Measurements from ENCODE around the gene CPA1.

Gene CPA1

GRCh38 chr7:130344271-130344866, 35.9 kb upstream of the CPA1 start, which contains the start of gene CPA5:
TSS of gene CPA5 (plus strand) at chr7:130344816. CDS start at chr7:130346486, 1,670 bp downstream.
- TF ChIP-seq FOXM1 (IDR thresholded peaks at IDR 0.05; ENCODE audit: borderline replicate concordance, low read depth) (no peak), USF1 (IDR thresholded peaks at IDR 0.05) (no peak), TCF12 (IDR thresholded peaks at IDR 0.05; ENCODE audit: low read depth) (no peak), YY1 (IDR thresholded peaks at IDR 0.05; ENCODE audit: low read depth) (no peak), TEAD4 (IDR thresholded peaks at IDR 0.05) (no peak), EP300 (IDR thresholded peaks at IDR 0.05; ENCODE audit: borderline replicate concordance) (no peak), RAD21 (IDR thresholded peaks at IDR 0.05; ENCODE audit: low read depth) (no peak)

GRCh38 chr7:130345136-130345535, 35.2 kb upstream of the CPA1 start:
- no peak for TF ChIP-seq TAF1 (IDR thresholded peaks at IDR 0.05; ENCODE audit: low read depth)
- TF ChIP-seq YY1 (IDR thresholded peaks at IDR 0.05; ENCODE audit: low read depth): no peak
- no peak for TF ChIP-seq RAD21 (IDR thresholded peaks at IDR 0.05; ENCODE audit: low read depth)
- TF ChIP-seq USF1 (IDR thresholded peaks at IDR 0.05): no peak
- TF ChIP-seq FOXM1 (IDR thresholded peaks at IDR 0.05; ENCODE audit: borderline replicate concordance, low read depth): no peak
- no peak for TF ChIP-seq EP300 (IDR thresholded peaks at IDR 0.05; ENCODE audit: borderline replicate concordance)

- no peak for TF ChIP-seq FOXM1 (IDR thresholded peaks at IDR 0.05; ENCODE audit: borderline replicate concordance, low read depth)
Measured at GRCh38 chr7:130345725-130346124, 34.6 kb upstream of the CPA1 start.

GRCh38 chr7:130346177-130346905, 34.0 kb upstream of the CPA1 start:
- TF ChIP-seq EGR1 (IDR thresholded peaks at IDR 0.05): no peak
- TF ChIP-seq REST (IDR thresholded peaks at IDR 0.05; ENCODE audit: low read depth): no peak
- TF ChIP-seq TAF1 (IDR thresholded peaks at IDR 0.05; ENCODE audit: low read depth): no peak
- no peak for TF ChIP-seq CEBPB (IDR thresholded peaks at IDR 0.05)
- no peak for TF ChIP-seq TCF12 (IDR thresholded peaks at IDR 0.05; ENCODE audit: low read depth)
- no peak for TF ChIP-seq FOXM1 (IDR thresholded peaks at IDR 0.05; ENCODE audit: borderline replicate concordance, low read depth)
- no peak for TF ChIP-seq USF1 (IDR thresholded peaks at IDR 0.05)
- no peak for TF ChIP-seq YY1 (IDR thresholded peaks at IDR 0.05; ENCODE audit: low read depth)
- no peak for TF ChIP-seq RAD21 (IDR thresholded peaks at IDR 0.05; ENCODE audit: low read depth)
- TF ChIP-seq ZBTB7A (IDR thresholded peaks at IDR 0.05; ENCODE audit: low read depth): no peak
- TF ChIP-seq CREB1 (IDR thresholded peaks at IDR 0.05; ENCODE audit: low read depth): no peak
- TF ChIP-seq NFIC (IDR thresholded peaks at IDR 0.05): no peak
- TF ChIP-seq MAX (IDR thresholded peaks at IDR 0.05): no peak

- no peak for TF ChIP-seq MAX (IDR thresholded peaks at IDR 0.05)
- TF ChIP-seq NFIC (IDR thresholded peaks at IDR 0.05): no peak
- TF ChIP-seq EP300 (IDR thresholded peaks at IDR 0.05; ENCODE audit: borderline replicate concordance): no peak
- TF ChIP-seq TCF12 (IDR thresholded peaks at IDR 0.05; ENCODE audit: low read depth): no peak
- no peak for TF ChIP-seq CREB1 (IDR thresholded peaks at IDR 0.05; ENCODE audit: low read depth)
- no peak for TF ChIP-seq YY1 (IDR thresholded peaks at IDR 0.05; ENCODE audit: low read depth)
Measured at GRCh38 chr7:130346941-130347340, 33.4 kb upstream of the CPA1 start.

GRCh38 chr7:130349911-130350782, 30.1 kb upstream of the CPA1 start:
- TF ChIP-seq TAF1 (IDR thresholded peaks at IDR 0.05; ENCODE audit: low read depth): no peak
